Stimulated activated effector memory CD8-positive, alpha-beta T cell treated with anti-CD3 and anti-CD28 coated beads, Interleukin-12 subunit alpha, Interleukin-12 subunit beta, amount 100 ng/mL, for 72 hours (primary cell): Measurements from ENCODE around the gene UQCC5.
A peak's percentile ranks its signal among the peaks of the same experiment; 100 is the strongest.

Experiments
- ATAC-seq: fragments of 150-1000 bp; cut with Tn5 transposase; 2 replicates; pipeline ENCODE4 v1.10.0; 2021
- DNase-seq, 2 donors: peaks; one replicate each; pipeline ENCODE4 v3.0.0; 2021 to 2022; ENCODE audit warnings: low spot score in 2 of 2
- H3K27ac Mint-ChIP-seq: one replicate; pipeline ENCODE4 v1.8.0; 2022; ENCODE audit warnings: mild to moderate bottlenecking, mixed read lengths
- H3K36me3 Mint-ChIP-seq: one replicate; pipeline ENCODE4 v1.8.0; 2022; ENCODE audit warnings: mild to moderate bottlenecking, mixed read lengths
- H3K4me1 Mint-ChIP-seq: one replicate; pipeline ENCODE4 v1.8.0; 2022; ENCODE audit warnings: mixed read lengths
- H3K4me3 Mint-ChIP-seq: one replicate; pipeline ENCODE4 v1.8.0; 2022; ENCODE audit warnings: mild to moderate bottlenecking, mixed read lengths
- H3K9me3 Mint-ChIP-seq: one replicate; pipeline ENCODE4 v1.8.0; 2022; ENCODE audit warnings: mixed read lengths

UQCC5 gene

DNA sequence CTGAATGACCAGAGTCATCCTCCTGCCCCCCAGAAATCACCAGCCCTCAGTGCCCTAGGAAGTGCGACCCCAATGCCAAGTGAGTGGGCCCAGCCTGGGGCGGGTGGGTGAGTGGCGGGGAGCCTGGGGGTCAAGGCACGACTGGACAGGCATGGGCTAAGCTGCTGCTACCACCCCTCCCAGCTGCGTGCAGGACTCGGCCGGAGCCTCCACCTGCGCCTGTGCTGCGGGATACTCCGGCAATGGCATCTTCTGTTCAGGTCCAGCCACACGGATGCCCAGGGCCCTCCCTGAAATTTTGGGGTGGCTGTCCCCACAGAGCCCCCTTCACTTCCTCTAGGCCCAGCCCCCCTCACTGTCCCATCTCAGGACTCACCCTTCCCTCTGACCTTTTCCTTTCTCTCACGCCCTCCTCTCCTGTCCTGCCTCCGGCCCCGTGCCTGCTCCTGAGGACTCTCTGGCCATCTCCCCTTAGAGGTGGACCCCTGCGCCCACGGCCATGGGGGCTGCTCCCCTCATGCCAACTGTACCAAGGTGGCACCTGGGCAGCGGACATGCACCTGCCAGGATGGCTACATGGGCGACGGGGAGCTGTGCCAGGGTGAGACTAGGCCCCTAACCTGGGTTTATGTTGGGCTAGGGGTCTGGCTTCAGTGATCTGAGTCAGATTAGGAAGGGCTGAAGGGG, 19.8 kb upstream of the UQCC5 start:
- H3K4me1 Mint-ChIP-seq = no peaks in the 10 kb centered on the region
- ATAC-seq (no peak), DNase-seq (no peak)
- no peak overlapping the region for H3K4me3 Mint-ChIP-seq
- H3K9me3 Mint-ChIP-seq = no peaks in the 10 kb centered on the region
- no peak overlapping the region for H3K27ac Mint-ChIP-seq
- no peaks in the 10 kb centered on the region for H3K36me3 Mint-ChIP-seq

DNA sequence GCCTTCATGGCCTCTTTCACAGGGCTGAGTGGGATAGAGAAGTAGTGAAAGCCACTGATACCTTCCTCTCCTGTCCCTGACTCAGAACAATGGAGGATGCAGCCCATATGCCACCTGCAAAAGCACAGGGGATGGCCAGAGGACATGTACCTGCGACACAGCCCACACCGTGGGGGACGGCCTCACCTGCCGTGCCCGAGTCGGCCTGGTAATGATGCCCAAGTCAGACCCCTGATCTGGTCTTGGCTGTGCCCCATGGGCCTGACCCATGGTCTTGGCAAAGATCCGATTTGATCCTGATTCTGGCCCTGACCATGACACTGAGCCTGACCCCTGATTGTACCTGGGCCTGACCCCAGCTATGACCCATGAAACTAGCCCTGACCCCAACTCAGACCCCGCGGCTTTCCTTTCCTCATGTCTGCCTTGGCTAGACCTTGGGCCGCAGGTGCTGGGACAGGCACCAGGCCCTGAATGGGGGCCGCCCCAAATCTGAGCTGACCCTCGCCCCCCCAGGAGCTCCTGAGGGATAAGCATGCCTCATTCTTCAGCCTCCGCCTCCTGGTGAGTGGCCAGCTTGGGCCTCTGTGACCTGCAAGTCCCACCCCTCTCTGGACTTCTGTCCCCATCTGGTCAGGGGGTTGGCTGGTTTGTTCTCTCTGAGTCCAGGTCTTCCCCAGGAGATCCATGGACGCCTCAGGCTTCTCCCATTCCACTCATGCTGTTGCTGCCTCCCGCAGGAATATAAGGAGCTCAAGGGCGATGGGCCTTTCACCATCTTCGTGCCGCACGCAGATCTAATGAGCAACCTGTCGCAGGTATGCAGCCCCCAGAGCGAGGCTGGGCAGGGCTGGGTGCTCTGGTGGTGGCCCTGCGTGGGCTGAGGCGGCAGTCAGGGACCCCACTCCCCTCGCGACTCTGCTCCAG, 18.3 kb upstream of the UQCC5 start:
- DNase-seq (no peak), ATAC-seq (no peak)
- Mint-ChIP-seq H3K4me1 (no peaks in the 10 kb centered on the region), H3K27ac (no peak overlapping the region), H3K36me3 (no peaks in the 10 kb centered on the region), H3K4me3 (no peak overlapping the region), H3K9me3 (no peaks in the 10 kb centered on the region)

DNA sequence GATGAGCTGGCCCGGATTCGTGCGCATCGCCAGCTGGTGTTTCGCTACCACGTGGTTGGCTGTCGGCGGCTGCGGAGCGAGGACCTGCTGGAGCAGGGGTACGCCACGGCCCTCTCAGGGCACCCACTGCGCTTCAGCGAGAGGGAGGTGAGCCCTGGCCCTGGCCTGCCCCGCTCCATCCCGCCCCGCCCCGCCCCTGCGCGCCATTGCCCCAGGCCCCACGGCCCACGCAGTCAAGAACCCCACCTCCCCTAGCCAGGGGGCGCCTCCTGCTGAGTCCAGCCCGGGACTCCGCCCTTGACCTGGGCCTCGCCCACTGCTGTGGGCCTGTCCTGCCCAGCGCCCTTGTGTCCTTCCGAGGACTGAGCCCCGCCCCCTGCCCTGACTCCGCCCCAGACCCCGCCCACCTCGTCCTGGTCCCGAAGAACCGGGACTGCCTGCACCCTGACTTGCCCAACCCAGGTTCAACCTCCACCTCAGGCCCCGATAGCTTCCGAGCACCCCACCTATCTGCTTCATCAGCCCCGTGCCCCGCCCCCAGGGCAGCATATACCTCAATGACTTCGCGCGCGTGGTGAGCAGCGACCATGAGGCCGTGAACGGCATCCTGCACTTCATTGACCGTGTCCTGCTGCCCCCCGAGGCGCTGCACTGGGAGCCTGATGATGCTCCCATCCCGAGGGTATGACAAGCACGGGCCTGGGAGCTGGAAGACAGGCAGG, 17.5 kb upstream of the UQCC5 start:
- no peak for DNase-seq
- Mint-ChIP-seq H3K36me3 (no peaks in the 10 kb centered on the region), H3K4me1 (no peaks in the 10 kb centered on the region), H3K4me3 (no peak overlapping the region), H3K27ac (no peak overlapping the region), H3K9me3 (no peaks in the 10 kb centered on the region)
- no peak for ATAC-seq

DNA sequence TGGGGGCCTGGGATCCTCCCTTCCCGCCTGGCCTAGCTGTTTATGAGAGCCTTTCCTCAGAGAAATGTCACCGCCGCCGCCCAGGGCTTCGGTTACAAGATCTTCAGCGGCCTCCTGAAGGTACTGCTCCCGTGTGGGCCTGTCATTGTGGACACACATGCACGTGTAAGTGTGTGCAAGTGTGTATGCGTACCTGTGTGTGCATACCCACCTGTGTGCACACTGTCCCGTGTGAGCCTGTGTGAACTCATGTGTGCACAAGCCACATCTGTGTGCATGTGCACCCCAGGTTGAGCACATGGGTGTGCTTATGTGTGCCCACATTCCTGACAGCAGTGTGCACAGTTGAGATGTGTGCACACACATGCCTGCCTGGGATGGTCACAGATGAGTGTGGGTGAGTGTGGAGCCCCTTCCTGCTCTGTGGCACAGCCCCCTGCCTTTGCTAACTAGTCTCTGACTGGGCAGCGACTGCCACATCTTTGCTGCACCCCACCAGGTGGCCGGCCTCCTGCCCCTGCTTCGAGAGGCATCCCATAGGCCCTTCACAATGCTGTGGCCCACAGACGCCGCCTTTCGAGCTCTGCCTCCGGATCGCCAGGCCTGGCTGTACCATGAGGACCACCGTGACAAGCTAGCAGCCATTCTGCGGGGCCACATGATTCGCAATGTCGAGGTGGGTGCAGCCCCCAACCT, 16.8 kb upstream of the UQCC5 start:
- no peaks in the 10 kb centered on the region for H3K9me3 Mint-ChIP-seq

DNA sequence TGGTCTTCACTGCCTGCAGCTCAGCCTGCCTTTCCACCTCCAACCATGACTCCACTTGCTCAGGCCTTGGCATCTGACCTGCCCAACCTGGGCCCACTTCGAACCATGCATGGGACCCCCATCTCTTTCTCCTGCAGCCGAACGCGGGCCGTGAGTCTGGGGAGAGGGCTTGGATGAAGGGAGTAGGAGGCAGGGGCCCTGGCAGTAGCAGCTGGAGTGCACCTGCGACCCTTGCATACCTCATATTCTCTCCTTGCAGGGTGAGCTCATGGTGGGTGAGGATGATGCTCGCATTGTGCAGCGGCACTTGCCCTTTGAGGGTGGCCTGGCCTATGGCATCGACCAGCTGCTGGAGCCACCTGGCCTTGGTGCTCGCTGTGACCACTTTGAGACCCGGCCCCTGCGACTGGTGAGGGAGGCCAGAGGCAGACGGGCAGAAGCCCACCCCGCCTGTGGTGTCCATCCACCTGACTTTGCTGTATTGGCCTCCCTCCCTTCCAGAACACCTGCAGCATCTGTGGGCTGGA, 16.2 kb upstream of the UQCC5 start:
- H3K36me3 Mint-ChIP-seq = peaks cover 5% of the 10 kb centered on the region
- ATAC-seq (no peak), DNase-seq (no peak)
- no peak overlapping the region for H3K27ac Mint-ChIP-seq
- no peak overlapping the region for H3K4me3 Mint-ChIP-seq
- H3K9me3 Mint-ChIP-seq = no peaks in the 10 kb centered on the region
- H3K4me1 Mint-ChIP-seq = no peaks in the 10 kb centered on the region

More for the DNA sequence above, 16.8 kb upstream of the UQCC5 start:
- Mint-ChIP-seq H3K4me3 (no peak overlapping the region), H3K4me1 (no peaks in the 10 kb centered on the region), H3K27ac (no peak overlapping the region), H3K36me3 (peaks cover 5% of the 10 kb centered on the region)
- ATAC-seq (no peak), DNase-seq (no peak)

DNA sequence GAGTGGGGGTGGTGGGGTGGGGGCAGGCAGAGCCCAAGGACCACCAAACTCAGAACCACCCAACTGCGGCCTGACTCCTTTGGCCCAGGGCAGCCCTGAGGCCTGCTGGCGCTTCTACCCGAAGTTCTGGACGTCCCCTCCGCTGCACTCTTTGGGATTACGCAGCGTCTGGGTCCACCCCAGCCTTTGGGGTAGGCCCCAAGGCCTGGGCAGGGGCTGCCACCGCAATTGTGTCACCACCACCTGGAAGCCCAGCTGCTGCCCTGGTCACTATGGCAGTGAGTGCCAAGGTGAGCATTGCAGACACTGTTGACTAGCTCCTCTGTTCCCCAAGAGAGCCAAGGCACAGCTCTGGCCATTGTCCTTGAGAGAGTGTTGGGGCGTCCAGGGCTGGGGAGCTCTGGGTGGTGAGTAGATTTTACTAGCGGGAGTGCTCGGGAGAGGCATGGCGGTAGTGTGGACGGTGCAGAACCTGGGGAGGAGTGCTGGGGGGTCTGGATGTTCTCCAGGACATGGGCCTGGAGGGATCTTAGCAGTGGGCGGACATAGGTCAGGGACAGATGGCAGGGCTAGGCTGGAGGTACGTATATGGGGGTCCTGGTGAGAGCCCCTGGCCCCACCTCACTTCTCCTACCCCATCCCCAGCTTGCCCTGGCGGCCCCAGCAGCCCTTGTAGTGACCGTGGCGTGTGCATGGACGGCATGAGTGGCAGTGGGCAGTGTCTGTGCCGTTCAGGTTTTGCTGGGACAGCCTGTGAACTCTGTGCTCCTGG, 15.5 kb upstream of the UQCC5 start:
- ATAC-seq (no peak), DNase-seq (no peak)
- Mint-ChIP-seq H3K9me3 (no peaks in the 10 kb centered on the region), H3K4me1 (no peaks in the 10 kb centered on the region), H3K27ac (no peak overlapping the region), H3K36me3 (peaks cover 5% of the 10 kb centered on the region), H3K4me3 (no peak overlapping the region)

DNA sequence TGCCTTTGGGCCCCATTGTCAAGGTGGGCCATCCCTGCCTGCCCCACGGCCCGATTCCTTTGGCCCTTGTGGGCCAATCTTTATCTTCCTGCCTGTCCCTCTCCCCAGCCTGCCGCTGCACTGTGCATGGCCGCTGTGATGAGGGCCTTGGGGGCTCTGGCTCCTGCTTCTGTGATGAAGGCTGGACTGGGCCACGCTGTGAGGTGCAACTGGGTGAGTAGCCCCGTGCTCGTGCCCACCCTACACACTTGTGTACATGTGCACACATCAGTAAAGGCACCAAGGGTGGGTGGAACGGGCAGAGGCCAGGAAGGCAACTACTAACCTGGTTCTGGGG, 14.9 kb upstream of the UQCC5 start:
- Mint-ChIP-seq H3K36me3 (peaks cover 7% of the 10 kb centered on the region), H3K4me1 (no peaks in the 10 kb centered on the region), H3K9me3 (no peaks in the 10 kb centered on the region), H3K27ac (no peak overlapping the region), H3K4me3 (no peak overlapping the region)
- DNase-seq = no peak
- no peak for ATAC-seq

DNA sequence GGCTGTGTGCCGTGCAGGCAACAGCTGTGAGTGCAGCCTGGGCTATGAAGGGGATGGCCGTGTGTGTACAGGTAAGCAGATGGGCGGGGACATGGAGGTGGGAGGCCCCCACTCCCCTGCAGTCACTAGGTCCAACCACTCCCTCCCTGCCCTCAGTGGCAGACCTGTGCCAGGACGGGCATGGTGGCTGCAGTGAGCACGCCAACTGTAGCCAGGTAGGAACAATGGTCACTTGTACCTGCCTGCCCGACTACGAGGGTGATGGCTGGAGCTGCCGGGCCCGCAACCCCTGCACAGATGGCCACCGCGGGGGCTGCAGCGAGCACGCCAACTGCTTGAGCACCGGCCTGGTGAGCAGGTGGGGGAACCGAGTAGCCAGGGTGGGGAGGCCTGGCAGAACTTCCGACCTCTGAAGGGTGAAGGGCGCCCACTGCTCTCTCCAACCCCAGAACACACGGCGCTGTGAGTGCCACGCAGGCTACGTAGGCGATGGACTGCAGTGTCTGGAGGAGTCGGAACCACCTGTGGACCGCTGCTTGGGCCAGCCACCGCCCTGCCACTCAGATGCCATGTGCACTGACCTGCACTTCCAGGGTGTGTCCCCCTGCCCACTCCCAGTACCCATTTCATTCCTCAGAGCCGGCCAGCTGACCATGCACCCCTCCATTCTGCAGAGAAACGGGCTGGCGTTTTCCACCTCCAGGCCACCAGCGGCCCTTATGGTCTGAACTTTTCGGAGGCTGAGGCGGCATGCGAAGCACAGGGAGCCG, 14.3 kb upstream of the UQCC5 start:
- H3K9me3 Mint-ChIP-seq = no peaks in the 10 kb centered on the region
- ATAC-seq (no peak), DNase-seq (no peak)
- H3K4me3 Mint-ChIP-seq = no peak overlapping the region
- no peaks in the 10 kb centered on the region for H3K4me1 Mint-ChIP-seq
- H3K36me3 Mint-ChIP-seq = peaks cover 10% of the 10 kb centered on the region
- H3K27ac Mint-ChIP-seq = no peak overlapping the region

DNA sequence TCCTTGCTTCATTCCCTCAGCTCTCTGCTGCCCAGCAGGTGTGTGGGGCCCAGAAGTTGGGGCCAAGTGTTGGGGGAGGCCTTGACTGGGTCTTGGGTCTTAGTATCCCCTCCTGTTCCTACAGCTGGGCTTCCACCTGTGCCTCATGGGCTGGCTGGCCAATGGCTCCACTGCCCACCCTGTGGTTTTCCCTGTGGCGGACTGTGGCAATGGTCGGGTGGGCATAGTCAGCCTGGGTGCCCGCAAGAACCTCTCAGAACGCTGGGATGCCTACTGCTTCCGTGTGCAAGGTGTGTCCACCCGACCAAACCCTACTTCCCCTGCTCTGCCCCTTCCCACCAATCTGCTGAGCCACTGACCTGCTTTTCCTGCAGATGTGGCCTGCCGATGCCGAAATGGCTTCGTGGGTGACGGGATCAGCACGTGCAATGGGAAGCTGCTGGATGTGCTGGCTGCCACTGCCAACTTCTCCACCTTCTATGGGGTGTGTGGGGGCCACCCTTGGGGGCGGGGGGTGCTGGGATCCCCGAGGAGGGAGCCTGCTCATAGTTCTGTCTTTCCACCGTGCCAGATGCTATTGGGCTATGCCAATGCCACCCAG, 13.7 kb upstream of the UQCC5 start:
- Mint-ChIP-seq H3K9me3 (no peaks in the 10 kb centered on the region), H3K27ac (no peak overlapping the region)

DNA sequence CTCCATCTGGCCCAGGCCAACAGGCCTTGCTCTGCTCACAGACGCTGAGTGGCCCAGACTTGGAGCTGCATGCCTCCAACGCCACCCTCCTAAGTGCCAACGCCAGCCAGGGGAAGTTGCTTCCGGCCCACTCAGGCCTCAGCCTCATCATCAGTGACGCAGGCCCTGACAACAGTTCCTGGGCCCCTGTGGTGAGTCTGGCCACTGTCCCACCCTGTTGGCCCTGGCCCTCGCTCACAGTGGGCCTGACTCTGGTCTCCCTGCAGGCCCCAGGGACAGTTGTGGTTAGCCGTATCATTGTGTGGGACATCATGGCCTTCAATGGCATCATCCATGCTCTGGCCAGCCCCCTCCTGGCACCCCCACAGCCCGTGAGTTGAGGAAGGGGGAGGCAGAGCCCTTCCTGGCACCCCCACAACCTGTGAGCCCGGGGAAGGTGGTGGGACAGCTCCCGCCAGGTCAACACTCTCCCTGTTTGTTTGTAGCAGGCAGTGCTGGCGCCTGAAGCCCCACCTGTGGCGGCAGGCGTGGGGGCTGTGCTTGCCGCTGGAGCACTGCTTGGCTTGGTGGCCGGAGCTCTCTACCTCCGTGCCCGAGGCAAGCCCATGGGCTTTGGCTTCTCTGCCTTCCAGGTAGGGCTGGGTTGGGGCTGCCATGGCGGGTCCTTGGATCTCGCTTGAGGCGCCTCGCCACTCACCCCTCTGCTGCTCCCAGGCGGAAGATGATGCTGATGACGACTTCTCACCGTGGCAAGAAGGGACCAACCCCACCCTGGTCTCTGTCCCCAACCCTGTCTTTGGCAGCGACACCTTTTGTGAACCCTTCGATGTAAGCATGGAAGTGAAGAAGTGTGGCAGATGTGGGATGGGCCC, 12.8 kb upstream of the UQCC5 start:
- H3K36me3 Mint-ChIP-seq = peaks cover 22% of the 10 kb centered on the region
- H3K4me1 Mint-ChIP-seq = no peaks in the 10 kb centered on the region
- ATAC-seq (no peak), DNase-seq (no peak)
- H3K4me3 Mint-ChIP-seq = no peak overlapping the region
- no peaks in the 10 kb centered on the region for H3K9me3 Mint-ChIP-seq
- H3K27ac Mint-ChIP-seq = peak overlapping the region; percentile 81

More for the DNA sequence above, 13.7 kb upstream of the UQCC5 start:
- no peak for ATAC-seq
- Mint-ChIP-seq H3K36me3 (peaks cover 14% of the 10 kb centered on the region), H3K4me3 (no peak overlapping the region), H3K4me1 (no peaks in the 10 kb centered on the region)
- no peak for DNase-seq

DNA sequence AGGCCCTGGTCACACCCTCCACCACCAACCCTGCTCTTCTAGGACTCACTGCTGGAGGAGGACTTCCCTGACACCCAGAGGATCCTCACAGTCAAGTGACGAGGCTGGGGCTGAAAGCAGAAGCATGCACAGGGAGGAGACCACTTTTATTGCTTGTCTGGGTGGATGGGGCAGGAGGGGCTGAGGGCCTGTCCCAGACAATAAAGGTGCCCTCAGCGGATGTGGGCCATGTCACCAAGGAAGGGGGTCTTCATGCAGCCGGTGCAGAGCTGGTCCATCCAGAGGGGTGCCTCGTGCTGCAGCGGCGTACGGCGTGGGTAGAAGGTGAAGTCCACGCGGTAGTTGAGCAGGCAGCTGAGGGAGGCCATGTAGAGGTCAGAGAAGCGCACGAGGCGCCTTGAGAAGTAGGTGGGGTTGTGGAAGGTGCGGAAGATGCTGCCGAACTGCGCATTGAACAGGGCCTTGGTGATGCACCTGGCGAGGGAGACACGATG, 12.1 kb upstream of the UQCC5 start:
- Mint-ChIP-seq H3K27ac (peak overlapping the region; percentile 81), H3K4me1 (no peaks in the 10 kb centered on the region), H3K4me3 (no peak overlapping the region), H3K9me3 (no peaks in the 10 kb centered on the region), H3K36me3 (peaks cover 29% of the 10 kb centered on the region)
- no peak for ATAC-seq
- DNase-seq = no peak

DNA sequence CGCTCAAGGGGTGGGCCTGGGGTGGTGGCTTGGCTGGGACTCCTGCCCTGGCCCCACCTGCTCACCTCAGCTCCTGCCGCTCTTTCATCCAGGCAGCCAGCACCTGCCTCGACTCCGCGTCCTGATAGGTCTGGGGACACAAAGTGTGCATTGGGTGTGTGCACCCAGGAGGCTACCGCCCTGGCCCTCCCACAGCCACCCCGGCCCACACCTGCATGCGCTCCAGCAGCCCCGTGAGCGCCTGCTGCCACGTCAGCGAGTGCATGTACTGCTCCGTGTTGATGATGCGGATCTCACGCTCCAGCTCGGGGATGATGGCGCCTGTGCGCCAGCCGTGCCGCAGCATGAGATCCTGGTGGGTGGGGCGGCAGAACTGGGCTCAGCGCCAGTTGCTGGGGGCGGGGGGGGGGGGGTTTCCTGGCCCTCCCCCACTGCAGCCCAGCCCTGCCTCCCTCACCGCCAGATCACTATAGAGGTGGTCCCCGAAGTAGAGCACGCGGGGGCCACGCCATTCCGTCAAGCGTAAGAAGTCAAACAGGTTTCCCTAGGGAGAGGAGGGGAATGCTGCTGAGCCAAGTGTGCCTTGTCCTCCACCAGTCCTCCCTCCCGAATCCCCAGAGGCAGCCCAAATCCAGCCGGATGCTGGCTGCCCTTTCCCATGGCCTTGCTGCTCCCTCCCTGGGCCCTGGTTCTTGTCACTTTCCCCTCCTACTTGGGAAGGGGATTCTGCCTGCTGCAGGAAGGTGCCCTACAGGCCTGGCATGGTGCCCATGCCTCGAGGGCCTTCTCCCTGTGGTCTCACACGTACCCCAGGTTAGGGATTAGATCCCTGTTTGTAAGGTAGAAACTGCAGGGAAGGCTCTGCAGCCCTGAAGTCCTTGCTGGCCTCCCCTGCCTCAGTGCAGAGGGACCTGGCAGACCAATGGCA, 11.4 kb upstream of the UQCC5 start:
- peak overlapping the region; percentile 81 for H3K27ac Mint-ChIP-seq
- H3K4me3 Mint-ChIP-seq = no peak overlapping the region
- no peak for ATAC-seq
- H3K9me3 Mint-ChIP-seq = no peaks in the 10 kb centered on the region
- no peak for DNase-seq
- H3K4me1 Mint-ChIP-seq = no peaks in the 10 kb centered on the region
- H3K36me3 Mint-ChIP-seq = peaks cover 29% of the 10 kb centered on the region
